A549 (cell line): ENCODE results near the gene PPP3CA.

Source experiments
- CEBPB ChIP-seq, 2 experiments: fragments of >200 bp in 1 of 2; sonication (Bioruptor Twin) in 1 of 2; formaldehyde crosslinking in 1 of 2; IDR thresholded peaks; 2 replicates each; pipeline ENCODE4 v1.6.1; 2012 to 2016
- CTCF ChIP-seq: fragments of >200 bp; sonication (Bioruptor Twin); formaldehyde crosslinking; IDR thresholded peaks from 3 replicates; pipeline ENCODE4 v1.5.1; 2016
- EP300 ChIP-seq, 2 experiments: fragments of >200 bp; sonication (Bioruptor Twin); formaldehyde crosslinking; IDR thresholded peaks; 2 replicates in 1 of 2; 3 replicates in 1 of 2; pipeline ENCODE4 v1.6.1; 2016 to 2017
- MAFK ChIP-seq: fragments of 450-650 bp; IDR thresholded peaks from 2 replicates; pipeline ENCODE4 v1.6.1; 2014; ENCODE audit not compliant: partially characterized antibody
- PBX3 ChIP-seq: IDR thresholded peaks from 2 replicates; pipeline ENCODE4 v1.6.1; 2012
- PHF8 ChIP-seq: fragments of 200-600 bp; sonication (generic); IDR thresholded peaks from 2 replicates; pipeline ENCODE4 v1.6.1; 2016; ENCODE audit warnings: low read depth, mild to moderate bottlenecking, antibody characterized with exemption, moderate library complexity, borderline replicate concordance
- USF2 ChIP-seq: fragments of 450-650 bp; IDR thresholded peaks from 2 replicates; pipeline ENCODE4 v1.6.1; 2014; ENCODE audit warnings: antibody characterized with exemption

- TF ChIP-seq PHF8, result no peak
- no peak for TF ChIP-seq MAFK
- TF ChIP-seq PBX3, result no peak
- TF ChIP-seq USF2, result no peak
- no peak for TF ChIP-seq CTCF
- no peak for TF ChIP-seq CEBPB (IDR thresholded peaks at IDR 0.05)
- TF ChIP-seq EP300 (IDR thresholded peaks at IDR 0.05), result no peak
Measured at GRCh38 chr4:101315786-101316185, 31.5 kb downstream of the PPP3CA start.
